Tibial nerve (tissue), 4 donors: ENCODE results near the gene PHTF2.

Source experiments
- CTCF ChIP-seq, 5 experiments: fragments of 200-600 bp in 3 of 5; fragments of 450-650 bp in 2 of 5; sonication (generic) in 3 of 5; IDR thresholded peaks; one replicate each; pipeline ENCODE4 v1.5.1; 2016 to 2019; ENCODE audit warnings: antibody characterized with exemption in 5 of 5, mild to moderate bottlenecking in 3 of 5, moderate library complexity in 2 of 5
- EP300 ChIP-seq, 2 donors: sonication (generic); formaldehyde crosslinking; IDR thresholded peaks; one replicate each; pipeline ENCODE4 v1.6.1; 2017; ENCODE audit warnings: antibody characterized with exemption in 2 of 2, mild to moderate bottlenecking in 1 of 2
- POLR2A ChIP-seq, 2 donors: fragments of 450-650 bp; IDR thresholded peaks; one replicate each; pipeline ENCODE4 v1.6.1; 2017; ENCODE audit warnings: antibody characterized with exemption in 2 of 2, mild to moderate bottlenecking in 2 of 2, moderate library complexity in 2 of 2

- TF ChIP-seq CTCF (IDR thresholded peaks at IDR 0.05) (no peak), EP300 (IDR thresholded peaks at IDR 0.05) (no peak), POLR2A (IDR thresholded peaks at IDR 0.05) (no peak)
These were observed 124.8 kb downstream of the PHTF2 start for GRCh38 chr7:77923419-77923818.
